Tibial nerve (tissue), 4 donors: ENCODE data around the gene PMAIP1. TPM values are rescaled to one million over a fixed set of nuclear protein-coding genes. Genes with fewer than 3 reads are reported as not detected.

Source experiments
- DNase-seq, 2 donors: peaks; one replicate each; pipeline ENCODE4 v3.0.0-alpha.2; 2019; ENCODE audit warnings: low spot score in 2 of 2
- H3K27ac ChIP-seq, 4 donors: fragments of 200-600 bp; sonication (generic) in 3 of 4; one replicate each; pipeline ENCODE4 v1.5.1; 2017 to 2019; ENCODE audit warnings: mild to moderate bottlenecking in 1 of 4
- H3K27me3 ChIP-seq, 2 donors: fragments of 200-600 bp; sonication (generic) in 1 of 2; one replicate each; pipeline versions ENCODE4 v1.5.1 to v1.6.0; 2017 to 2019
- H3K36me3 ChIP-seq, 3 donors: fragments of 200-600 bp; sonication (generic); one replicate each; pipeline ENCODE4 v1.5.1; 2018 to 2019
- H3K4me1 ChIP-seq, 4 donors: fragments of 200-600 bp; sonication (generic) in 3 of 4; one replicate each; pipeline ENCODE4 v1.5.1; 2017 to 2019
- H3K4me3 ChIP-seq, 4 donors: fragments of 200-600 bp; sonication (generic) in 3 of 4; one replicate each; pipeline ENCODE4 v1.5.1; 2017 to 2019; ENCODE audit warnings: mild to moderate bottlenecking in 1 of 4, moderate library complexity in 1 of 4
- H3K9me3 ChIP-seq, 4 donors: fragments of 200-600 bp; sonication (generic) in 3 of 4; one replicate each; pipeline ENCODE4 v1.5.1; 2017 to 2019
- CTCF ChIP-seq, 5 experiments: fragments of 200-600 bp in 3 of 5; fragments of 450-650 bp in 2 of 5; sonication (generic) in 3 of 5; IDR thresholded peaks; one replicate each; pipeline ENCODE4 v1.5.1; 2016 to 2019; ENCODE audit warnings: antibody characterized with exemption in 5 of 5, mild to moderate bottlenecking in 3 of 5, moderate library complexity in 2 of 5
- EP300 ChIP-seq, 2 donors: sonication (generic); formaldehyde crosslinking; IDR thresholded peaks; one replicate each; pipeline ENCODE4 v1.6.1; 2017; ENCODE audit warnings: antibody characterized with exemption in 2 of 2, mild to moderate bottlenecking in 1 of 2
- POLR2A ChIP-seq, 2 donors: fragments of 450-650 bp; IDR thresholded peaks; one replicate each; pipeline ENCODE4 v1.6.1; 2017; ENCODE audit warnings: antibody characterized with exemption in 2 of 2, mild to moderate bottlenecking in 2 of 2, moderate library complexity in 2 of 2
- WGBS, 2 donors: methylation state at CpG; one replicate each; pipeline ENCODE4 v1.1.5; 2018; 5-methylcytosine and 5-hydroxymethylcytosine counted together
- total RNA-seq, 4 donors: library from RNA; depleted of rRNA; stranded (reverse); fragments of >200 nt; gene quantifications; one replicate each; pipeline ENCODE4 v1.1.0, GENCODE V29; 2016

Gene PMAIP1
- total RNA-seq, 4 donors from 2014 or later, result 0.22 to 0.98 TPM; not detected in 2

DNA sequence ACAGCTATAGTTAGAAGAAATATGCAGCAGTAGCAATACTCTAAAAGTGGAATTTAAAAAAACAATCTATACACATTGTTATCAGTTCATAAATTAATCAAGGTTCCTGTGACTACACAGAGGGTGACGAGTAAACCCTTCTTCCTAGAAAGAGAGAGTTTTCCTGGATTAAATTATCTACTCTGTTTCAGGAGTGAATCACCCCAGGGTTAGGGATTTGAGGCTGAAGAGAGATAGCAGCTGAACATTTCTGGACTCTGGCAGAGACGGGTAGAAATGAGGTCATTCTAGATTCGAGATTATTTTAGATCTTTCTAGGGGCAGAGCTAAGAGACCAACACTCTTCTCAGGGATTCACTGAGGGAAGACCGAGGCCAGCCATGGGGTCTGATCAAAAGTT is 38.8 kb upstream of the PMAIP1 start:
- H3K27me3 ChIP-seq, result no peaks in the 10 kb centered on the region
- H3K36me3 ChIP-seq, result no peaks in the 10 kb centered on the region
- no peak overlapping the region for H3K27ac ChIP-seq
- DNase-seq, result no peak
- WGBS, 2 donors, result 71 to 75% methylated on average over 4 of the region's 4 CpGs
- H3K9me3 ChIP-seq, result no peaks in the 10 kb centered on the region
- H3K4me1 ChIP-seq, result no peaks in the 10 kb centered on the region
- TF ChIP-seq EP300 (IDR thresholded peaks at IDR 0.05), result no peak
- no peak for TF ChIP-seq POLR2A (IDR thresholded peaks at IDR 0.05)
- no peak for TF ChIP-seq CTCF (IDR thresholded peaks at IDR 0.05)
- no peak overlapping the region for H3K4me3 ChIP-seq

- no peaks in the 10 kb centered on the region for H3K9me3 ChIP-seq
- no peaks in the 10 kb centered on the region for H3K27me3 ChIP-seq
- H3K4me3 ChIP-seq, result no peak overlapping the region
- no peak for TF ChIP-seq CTCF (IDR thresholded peaks at IDR 0.05)
- no peak for TF ChIP-seq POLR2A (IDR thresholded peaks at IDR 0.05)
- TF ChIP-seq EP300 (IDR thresholded peaks at IDR 0.05), result no peak
- H3K36me3 ChIP-seq, result no peaks in the 10 kb centered on the region
- no peak overlapping the region for H3K27ac ChIP-seq
- 68 to 69% methylated on average over 7 of the region's 7 CpGs for WGBS, 2 donors
- no peak for DNase-seq
- H3K4me1 ChIP-seq, result no peaks in the 10 kb centered on the region
These were observed 37.6 kb upstream of the PMAIP1 start for GRCh38 chr18:59861963-59862819.

DNA sequence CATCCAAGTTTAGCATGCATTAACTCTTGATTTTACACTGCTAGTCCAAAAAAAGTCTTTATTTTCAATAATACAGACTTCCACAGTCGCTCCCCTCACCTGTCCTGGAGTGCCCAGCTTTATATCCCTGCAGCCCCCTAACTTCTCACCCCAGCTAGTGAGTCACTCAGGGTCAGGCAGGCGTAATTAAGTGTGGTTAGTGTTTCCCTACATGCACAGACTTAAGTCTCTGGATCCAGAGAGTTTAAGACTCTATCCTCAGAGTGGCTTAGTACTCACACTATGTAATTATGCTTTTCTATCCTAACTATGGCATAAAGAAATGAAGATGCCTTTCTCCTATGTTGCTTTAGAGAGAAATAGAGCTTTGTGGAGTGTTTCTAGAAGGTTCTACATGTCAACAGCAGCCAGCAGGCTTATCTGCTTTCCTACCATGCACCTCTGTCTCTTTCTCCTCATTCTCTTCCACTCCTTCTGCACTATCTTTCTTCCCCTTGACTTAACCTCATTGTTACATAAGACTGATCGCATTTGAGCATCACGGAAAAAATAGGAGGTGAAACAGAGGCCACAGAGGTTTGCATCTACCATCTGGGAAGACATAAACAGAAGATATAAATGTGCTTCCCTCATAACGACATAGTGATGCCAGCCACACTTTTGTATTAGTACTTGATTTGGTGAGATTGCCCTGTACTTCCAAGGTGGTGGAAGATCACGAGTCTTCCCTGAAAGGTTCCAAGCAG is 34.4 kb upstream of the PMAIP1 start:
- WGBS, 2 donors, result 75 to 77% methylated on average over 6 of the region's 6 CpGs
- no peak overlapping the region for H3K27ac ChIP-seq
- TF ChIP-seq POLR2A (IDR thresholded peaks at IDR 0.05), result no peak
- TF ChIP-seq EP300 (IDR thresholded peaks at IDR 0.05), result no peak
- no peak for TF ChIP-seq CTCF (IDR thresholded peaks at IDR 0.05)

GRCh38 chr18:59866551-59867269 is 33.1 kb upstream of the PMAIP1 start:
- H3K27me3 ChIP-seq, result no peaks in the 10 kb centered on the region
- H3K27ac ChIP-seq, result no peak overlapping the region
- H3K9me3 ChIP-seq, result no peaks in the 10 kb centered on the region
- 76 to 90% methylated on average over 2 of the region's 2 CpGs for WGBS, 2 donors
- no peaks in the 10 kb centered on the region for H3K36me3 ChIP-seq
- no peak for DNase-seq
- no peak for TF ChIP-seq POLR2A (IDR thresholded peaks at IDR 0.05)
- TF ChIP-seq CTCF (IDR thresholded peaks at IDR 0.05), result no peak
- TF ChIP-seq EP300 (IDR thresholded peaks at IDR 0.05), result no peak
- H3K4me3 ChIP-seq, result no peak overlapping the region
- H3K4me1 ChIP-seq, result no peaks in the 10 kb centered on the region

More for the DNA sequence above, 34.4 kb upstream of the PMAIP1 start:
- DNase-seq, result no peak
- Histone ChIP-seq H3K36me3 (no peaks in the 10 kb centered on the region), H3K4me1 (no peaks in the 10 kb centered on the region), H3K27me3 (no peaks in the 10 kb centered on the region), H3K9me3 (no peaks in the 10 kb centered on the region), H3K4me3 (no peak overlapping the region)
